ENCODE measurements around the gene ARL2BP.

Gene ARL2BP

GRCh38 chr16:57204675-57205074, 40.4 kb upstream of the ARL2BP start:
- Histone ChIP-seq H3K36me3 (ENCODE audit: insufficient read depth, insufficient read length, low read length) (peaks cover 50% of the 10 kb centered on the region), H3K27me3 (ENCODE audit: insufficient read depth, insufficient read length) (no peaks in the 10 kb centered on the region), H3K4me1 (ENCODE audit: insufficient read depth, insufficient read length) (no peaks in the 10 kb centered on the region), H3K4me3 (ENCODE audit: insufficient read length, low read depth) (no peak overlapping the region), H3K9ac (ENCODE audit: insufficient read length, low read depth) (no peak overlapping the region), H3K9me3 (ENCODE audit: insufficient read depth, low read length) (0 out of 2 replicates have a peak, but pooled peaks cover under 1% of the 10 kb centered on the region)
- TF ChIP-seq SUZ12 (IDR thresholded peaks at IDR 0.05; ENCODE audit: extremely low read depth, insufficient read depth, insufficient read length) (no peak), YY1 (IDR thresholded peaks at IDR 0.05; ENCODE audit: insufficient read depth, insufficient read length) (no peak), ZNF274 (IDR thresholded peaks at IDR 0.05; ENCODE audit: low read depth, low read length) (no peak)
- DNase-seq (ENCODE audit: low read depth, low spot score) = no peak

GRCh38 chr16:57208926-57209325, 36.1 kb upstream of the ARL2BP start:
- DNase-seq (ENCODE audit: low read depth, low spot score) = no peak
- no peak overlapping the region for H3K4me3 ChIP-seq (ENCODE audit: insufficient read length, low read depth)
- no peak overlapping the region for H3K9ac ChIP-seq (ENCODE audit: insufficient read length, low read depth)
- no peak for TF ChIP-seq ZNF274 (IDR thresholded peaks at IDR 0.05; ENCODE audit: low read depth, low read length)
- TF ChIP-seq YY1 (IDR thresholded peaks at IDR 0.05; ENCODE audit: insufficient read depth, insufficient read length) = no peak
- TF ChIP-seq SUZ12 (IDR thresholded peaks at IDR 0.05; ENCODE audit: extremely low read depth, insufficient read depth, insufficient read length) = no peak
- H3K4me1 ChIP-seq (ENCODE audit: insufficient read depth, insufficient read length) = no peaks in the 10 kb centered on the region
- 0 out of 2 replicates have a peak, but pooled peaks cover 3% of the 10 kb centered on the region for H3K9me3 ChIP-seq (ENCODE audit: insufficient read depth, low read length)
- peaks cover 92% of the 10 kb centered on the region for H3K36me3 ChIP-seq (ENCODE audit: insufficient read depth, insufficient read length, low read length)
- H3K27me3 ChIP-seq (ENCODE audit: insufficient read depth, insufficient read length) = no peaks in the 10 kb centered on the region

- TF ChIP-seq YY1 (IDR thresholded peaks at IDR 0.05; ENCODE audit: insufficient read depth, insufficient read length) (no peak), ZNF274 (IDR thresholded peaks at IDR 0.05; ENCODE audit: low read depth, low read length) (no peak), SUZ12 (IDR thresholded peaks at IDR 0.05; ENCODE audit: extremely low read depth, insufficient read depth, insufficient read length) (no peak)
- Histone ChIP-seq H3K9me3 (ENCODE audit: insufficient read depth, low read length) (peaks cover 11% of the 10 kb centered on the region), H3K27me3 (ENCODE audit: insufficient read depth, insufficient read length) (no peaks in the 10 kb centered on the region), H3K4me1 (ENCODE audit: insufficient read depth, insufficient read length) (no peaks in the 10 kb centered on the region), H3K36me3 (ENCODE audit: insufficient read depth, insufficient read length, low read length) (peaks cover 95% of the 10 kb centered on the region), H3K4me3 (ENCODE audit: insufficient read length, low read depth) (no peak overlapping the region), H3K9ac (ENCODE audit: insufficient read length, low read depth) (no peak overlapping the region)
- DNase-seq (ENCODE audit: low read depth, low spot score) = no peak
These were observed 35.3 kb upstream of the ARL2BP start for GRCh38 chr16:57209780-57210179.

- Histone ChIP-seq H3K4me3 (ENCODE audit: insufficient read length, low read depth) (no peak overlapping the region), H3K36me3 (ENCODE audit: insufficient read depth, insufficient read length, low read length) (peaks cover 98% of the 10 kb centered on the region), H3K9ac (ENCODE audit: insufficient read length, low read depth) (no peak overlapping the region), H3K9me3 (ENCODE audit: insufficient read depth, low read length) (peaks cover 48% of the 10 kb centered on the region), H3K27me3 (ENCODE audit: insufficient read depth, insufficient read length) (no peaks in the 10 kb centered on the region), H3K4me1 (ENCODE audit: insufficient read depth, insufficient read length) (no peaks in the 10 kb centered on the region)
- no peak for DNase-seq (ENCODE audit: low read depth, low spot score)
- no peak for TF ChIP-seq ZNF274 (IDR thresholded peaks at IDR 0.05; ENCODE audit: low read depth, low read length)
- TF ChIP-seq YY1 (IDR thresholded peaks at IDR 0.05; ENCODE audit: insufficient read depth, insufficient read length) = no peak
- no peak for TF ChIP-seq SUZ12 (IDR thresholded peaks at IDR 0.05; ENCODE audit: extremely low read depth, insufficient read depth, insufficient read length)
These were observed 31.6 kb upstream of the ARL2BP start for GRCh38 chr16:57213462-57213861.

GRCh38 chr16:57216968-57217367, 28.1 kb upstream of the ARL2BP start:
- no peak overlapping the region for H3K9ac ChIP-seq (ENCODE audit: insufficient read length, low read depth)
- TF ChIP-seq YY1 (IDR thresholded peaks at IDR 0.05; ENCODE audit: insufficient read depth, insufficient read length) (no peak), ZNF274 (IDR thresholded peaks at IDR 0.05; ENCODE audit: low read depth, low read length) (peak; percentile 85), SUZ12 (IDR thresholded peaks at IDR 0.05; ENCODE audit: extremely low read depth, insufficient read depth, insufficient read length) (no peak)
- no peak for DNase-seq (ENCODE audit: low read depth, low spot score)
- H3K9me3 ChIP-seq (ENCODE audit: insufficient read depth, low read length) = peaks cover 48% of the 10 kb centered on the region
- no peaks in the 10 kb centered on the region for H3K4me1 ChIP-seq (ENCODE audit: insufficient read depth, insufficient read length)
- H3K36me3 ChIP-seq (ENCODE audit: insufficient read depth, insufficient read length, low read length) = peaks cover 90% of the 10 kb centered on the region
- no peak overlapping the region for H3K4me3 ChIP-seq (ENCODE audit: insufficient read length, low read depth)
- no peaks in the 10 kb centered on the region for H3K27me3 ChIP-seq (ENCODE audit: insufficient read depth, insufficient read length)

GRCh38 chr16:57223057-57223456, 22.0 kb upstream of the ARL2BP start:
- no peak for DNase-seq (ENCODE audit: low read depth, low spot score)
- H3K36me3 ChIP-seq (ENCODE audit: insufficient read depth, insufficient read length, low read length) = peaks cover 78% of the 10 kb centered on the region
- no peaks in the 10 kb centered on the region for H3K27me3 ChIP-seq (ENCODE audit: insufficient read depth, insufficient read length)
- TF ChIP-seq SUZ12 (IDR thresholded peaks at IDR 0.05; ENCODE audit: extremely low read depth, insufficient read depth, insufficient read length) (no peak), ZNF274 (IDR thresholded peaks at IDR 0.05; ENCODE audit: low read depth, low read length) (no peak), YY1 (IDR thresholded peaks at IDR 0.05; ENCODE audit: insufficient read depth, insufficient read length) (no peak)
- H3K9me3 ChIP-seq (ENCODE audit: insufficient read depth, low read length) = peaks cover 4% of the 10 kb centered on the region
- H3K9ac ChIP-seq (ENCODE audit: insufficient read length, low read depth) = no peak overlapping the region
- no peaks in the 10 kb centered on the region for H3K4me1 ChIP-seq (ENCODE audit: insufficient read depth, insufficient read length)
- no peak overlapping the region for H3K4me3 ChIP-seq (ENCODE audit: insufficient read length, low read depth)

- H3K27me3 ChIP-seq (ENCODE audit: insufficient read depth, insufficient read length) = no peaks in the 10 kb centered on the region
- no peak overlapping the region for H3K4me3 ChIP-seq (ENCODE audit: insufficient read length, low read depth)
- peaks cover 75% of the 10 kb centered on the region for H3K36me3 ChIP-seq (ENCODE audit: insufficient read depth, insufficient read length, low read length)
- no peaks in the 10 kb centered on the region for H3K9me3 ChIP-seq (ENCODE audit: insufficient read depth, low read length)
- no peak for TF ChIP-seq YY1 (IDR thresholded peaks at IDR 0.05; ENCODE audit: insufficient read depth, insufficient read length)
- TF ChIP-seq SUZ12 (IDR thresholded peaks at IDR 0.05; ENCODE audit: extremely low read depth, insufficient read depth, insufficient read length) = no peak
- no peak for TF ChIP-seq ZNF274 (IDR thresholded peaks at IDR 0.05; ENCODE audit: low read depth, low read length)
- H3K9ac ChIP-seq (ENCODE audit: insufficient read length, low read depth) = no peak overlapping the region
- H3K4me1 ChIP-seq (ENCODE audit: insufficient read depth, insufficient read length) = no peaks in the 10 kb centered on the region
- no peak for DNase-seq (ENCODE audit: low read depth, low spot score)
These were observed 20.3 kb upstream of the ARL2BP start for GRCh38 chr16:57224651-57225335.

All from NT2/D1 (cell line).